A673 (cell line): ENCODE data around the gene TMEM35B. TPM values are rescaled to one million over a fixed set of nuclear protein-coding genes. Genes with fewer than 3 reads are reported as not detected.

Experiments
- BruUV-seq: library from RNA; stranded (reverse); fragments of 400-500 nt; replicated peaks from 2 replicates; lab custom pipeline; 2021; lab: Mats Ljungman, UMichigan
- CTCF ChIA-PET: fragments of 300-600 bp; sonication (Branson Sonifier 250); formaldehyde crosslinking; loops from one replicate; lab custom pipeline; 2022; ENCODE audit warnings: antibody characterized with exemption; lab: Charles Lee
- POLR2A ChIA-PET: fragments of 300-600 bp; sonication (Branson Sonifier 250); formaldehyde crosslinking; loops from one replicate; lab custom pipeline; 2022; ENCODE audit warnings: antibody characterized with exemption; ENCODE audit not compliant: low non-redundant PET; lab: Charles Lee
- DNase-seq: peaks from one replicate; pipeline ENCODE4 v3.0.0-alpha.2; 2015; ENCODE audit warnings: low spot score
- H3K27ac ChIP-seq: fragments of 200-600 bp; sonication (generic); 2 replicates; pipeline ENCODE4 v1.5.1; 2016; ENCODE audit warnings: mixed run types, low read depth, mild to moderate bottlenecking, mixed read lengths, antibody characterized with exemption, low read length; ENCODE audit not compliant: poor library complexity, severe bottlenecking
- H3K27me3 ChIP-seq: fragments of 200-600 bp; sonication (generic); replicated peaks from 2 replicates; pipeline ENCODE4 v1.6.1; 2017; ENCODE audit warnings: mixed run types, low read depth, mild to moderate bottlenecking, mixed read lengths, antibody characterized with exemption, low read length; ENCODE audit not compliant: insufficient read depth, poor library complexity
- H3K36me3 ChIP-seq: fragments of 200-600 bp; sonication (generic); 2 replicates; pipeline ENCODE4 v1.6.1; 2016; ENCODE audit warnings: mixed run types, mild to moderate bottlenecking, mixed read lengths, antibody characterized with exemption, low read length; ENCODE audit not compliant: insufficient read depth, poor library complexity, severe bottlenecking
- H3K4me1 ChIP-seq: fragments of 200-600 bp; sonication (generic); 2 replicates; pipeline ENCODE4 v1.6.1; 2017; ENCODE audit warnings: mixed run types, mild to moderate bottlenecking, mixed read lengths, antibody characterized with exemption, low read length; ENCODE audit not compliant: insufficient read depth, poor library complexity, severe bottlenecking
- H3K4me3 ChIP-seq: fragments of 200-600 bp; sonication (generic); 2 replicates; pipeline ENCODE4 v1.5.1; 2016; ENCODE audit warnings: low read depth, mixed run types, mild to moderate bottlenecking, mixed read lengths, low read length; ENCODE audit not compliant: poor library complexity, severe bottlenecking
- H3K9me3 ChIP-seq: fragments of 200-600 bp; sonication (generic); 2 replicates; pipeline ENCODE4 v1.6.1; 2016; ENCODE audit warnings: mixed run types, low read depth, mild to moderate bottlenecking, mixed read lengths, antibody characterized with exemption, low read length; ENCODE audit not compliant: poor library complexity, severe bottlenecking
- CTCF ChIP-seq: fragments of 300-800, 200-600 bp; sonication (generic); conservative IDR thresholded peaks from 2 replicates; pipeline ENCODE4 v1.5.1; 2017; ENCODE audit warnings: low read depth, mild to moderate bottlenecking, antibody characterized with exemption, low read length, moderate library complexity, mixed read lengths
- EZH2 ChIP-seq: fragments of 200-600 bp; sonication (generic); IDR thresholded peaks from 2 replicates; pipeline ENCODE4 v1.6.1; 2017; ENCODE audit warnings: borderline replicate concordance, low read depth, mild to moderate bottlenecking, mixed read lengths, antibody characterized with exemption, low read length; ENCODE audit not compliant: poor library complexity, severe bottlenecking
- intact Hi-C: fragments of 100-400 bp; cut with micrococcal nuclease; formaldehyde crosslinking; loops from one replicate; pipeline ENCODE4 v1.10.0; 2022; ENCODE audit not compliant: unreplicated experiment
- total RNA-seq: library from RNA; stranded (reverse); gene quantifications from 2 replicates; pipeline ENCODE4 v1.2.3, GENCODE V29; 2021

TMEM35B gene
- total RNA-seq, 1 experiment from 2014 or later = 10.6 TPM

- POLR2A ChIA-PET = no interaction called here
- TF ChIP-seq CTCF (no peak), EZH2 (no peak)
- no peaks in the 10 kb centered on the region for H3K36me3 ChIP-seq
- H3K4me1 ChIP-seq = peaks cover 10% of the 10 kb centered on the region
- no peaks in the 10 kb centered on the region for H3K9me3 ChIP-seq
- no TSS peak for BruUV-seq
- intact Hi-C loops = no loop called here
- no peaks in the 10 kb centered on the region for H3K27me3 ChIP-seq
- H3K4me3 ChIP-seq = no peak overlapping the region
- no peak for DNase-seq
- no peak overlapping the region for H3K27ac ChIP-seq
- CTCF ChIA-PET = no interaction called here
These were observed 6.2 kb downstream of the TMEM35B start for GRCh38 chr1:34978921-34979320.

GRCh38 chr1:34977858-34978257 lies 7.3 kb downstream of the TMEM35B start:
- POLR2A ChIA-PET = no interaction called here
- DNase-seq = no peak
- Histone ChIP-seq H3K27ac (no peak overlapping the region), H3K27me3 (no peaks in the 10 kb centered on the region), H3K9me3 (no peaks in the 10 kb centered on the region), H3K4me1 (peaks cover 1% of the 10 kb centered on the region), H3K36me3 (no peaks in the 10 kb centered on the region), H3K4me3 (no peak overlapping the region)
- TF ChIP-seq CTCF = no peak
- no peak for TF ChIP-seq EZH2
- CTCF ChIA-PET = no interaction called here
- no TSS peak for BruUV-seq
- intact Hi-C loops = no loop called here

- no peak overlapping the region for H3K4me3 ChIP-seq
- no peaks in the 10 kb centered on the region for H3K9me3 ChIP-seq
- ChIA-PET POLR2A (no interaction called here), CTCF (no interaction called here)
- H3K36me3 ChIP-seq = no peaks in the 10 kb centered on the region
- BruUV-seq = no TSS peak
- H3K27me3 ChIP-seq = no peaks in the 10 kb centered on the region
- no peak overlapping the region for H3K27ac ChIP-seq
- DNase-seq = no peak
- TF ChIP-seq CTCF (no peak), EZH2 (no peak)
- no peaks in the 10 kb centered on the region for H3K4me1 ChIP-seq
- intact Hi-C loops = no loop called here
These were observed 8.0 kb downstream of the TMEM35B start for GRCh38 chr1:34977210-34977471.
